Amniotic epithelial cell (primary cell): ENCODE results near the gene LPCAT1.
"Not testable (repeated sequence)": the region's sequence is repeated elsewhere in the genome, so short reads cannot be mapped to it uniquely, and the experiment has no call there.

Experiments
- DNase-seq: peaks from one replicate; pipeline ENCODE4 v3.0.0-alpha.2; 2010; ENCODE audit warnings: low read depth

LPCAT1 gene

DNA sequence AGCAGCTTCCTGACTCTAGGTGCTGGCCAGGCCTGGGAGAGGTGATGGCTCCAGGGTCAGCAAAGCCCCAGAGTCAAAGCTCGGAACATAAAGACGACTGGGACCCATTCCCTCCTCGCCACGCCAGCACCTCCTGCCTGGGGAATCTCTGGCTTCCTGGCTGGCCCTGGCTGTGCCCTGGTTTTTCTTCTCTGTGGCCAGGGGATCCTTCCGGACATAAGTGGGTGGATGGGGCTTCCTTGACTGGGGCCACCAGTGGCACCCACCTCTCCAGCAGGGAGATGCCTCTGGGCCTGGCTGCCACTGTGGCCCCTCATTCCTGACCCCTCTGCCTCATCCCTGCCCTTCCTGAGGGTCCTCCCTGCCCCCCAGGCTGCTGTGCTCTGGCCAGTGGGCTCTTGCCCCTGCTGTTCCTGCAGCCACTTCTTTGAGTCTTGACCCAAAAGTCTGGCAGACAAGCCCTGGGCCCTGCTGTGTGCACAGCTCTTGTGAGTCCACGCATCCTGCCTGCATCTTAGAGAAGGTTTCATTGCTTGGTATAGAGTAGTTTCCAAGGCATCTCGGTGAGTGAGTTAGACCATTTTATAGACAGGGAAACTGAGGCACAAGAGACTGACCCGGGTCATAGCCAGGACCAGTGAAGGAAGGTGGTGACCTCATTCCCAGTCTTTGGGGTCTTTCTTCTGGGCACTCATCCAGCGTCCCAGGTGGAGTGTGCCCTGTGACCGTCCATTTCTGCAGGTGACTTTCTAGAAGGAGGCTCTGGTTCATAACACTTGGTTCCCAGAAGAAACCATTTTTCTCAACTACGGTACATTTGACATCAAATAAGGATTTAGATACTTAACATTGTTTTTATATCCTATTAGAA lies 17.3 kb upstream of the LPCAT1 start:
- no peak for DNase-seq

DNA sequence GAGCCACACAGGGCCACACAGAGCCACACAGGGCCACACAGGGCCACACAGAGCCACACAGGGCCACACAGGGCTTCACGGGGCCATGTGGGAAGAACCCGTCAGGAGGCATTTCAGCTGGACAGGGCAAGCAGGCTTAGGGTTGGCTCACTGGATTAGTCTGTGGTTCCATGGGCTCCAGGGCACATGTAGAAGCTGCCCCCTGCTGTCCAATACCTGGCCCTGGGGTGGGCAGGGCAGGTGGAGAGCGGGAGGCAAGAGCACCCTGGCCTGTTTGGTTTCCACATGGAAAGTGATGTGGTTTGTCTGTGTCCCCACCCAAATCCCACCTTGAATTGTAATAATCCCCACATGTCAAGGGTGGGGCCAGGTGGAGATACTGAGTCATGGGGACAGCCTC lies 16.4 kb upstream of the LPCAT1 start:
- no peak for DNase-seq

DNA sequence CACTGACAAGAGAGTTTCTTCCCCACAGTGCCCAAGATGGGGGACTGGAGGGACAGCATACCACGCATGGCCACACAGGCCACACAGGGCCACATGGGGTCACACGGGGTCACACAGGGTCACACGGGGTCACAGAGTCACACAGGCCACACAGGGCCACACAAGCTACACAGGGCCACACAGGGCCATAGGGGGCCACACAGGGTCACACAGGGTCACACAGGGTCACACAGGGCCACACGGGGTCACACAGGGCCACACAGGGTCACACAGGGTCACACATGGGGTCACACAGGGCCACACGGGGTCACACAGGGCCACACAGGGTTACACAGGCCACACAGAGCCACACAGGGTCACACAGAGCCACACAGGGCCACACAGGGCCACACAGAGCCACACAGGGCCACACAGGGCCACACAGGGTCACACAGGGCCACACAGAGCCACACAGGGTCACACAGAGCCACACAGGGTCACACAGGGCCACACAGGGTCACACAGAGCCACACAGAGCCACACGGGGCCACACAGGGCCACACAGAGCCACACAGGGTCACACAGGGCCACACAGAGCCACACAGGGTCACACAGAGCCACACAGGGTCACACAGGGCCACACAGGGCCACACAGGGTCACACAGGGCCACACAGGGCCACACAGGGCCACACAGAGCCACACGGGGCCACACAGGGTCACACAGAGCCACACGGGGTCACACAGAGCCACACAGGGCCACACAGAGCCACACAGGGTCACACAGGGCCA lies 15.8 kb upstream of the LPCAT1 start:
- DNase-seq = not testable (repeated sequence)

DNA sequence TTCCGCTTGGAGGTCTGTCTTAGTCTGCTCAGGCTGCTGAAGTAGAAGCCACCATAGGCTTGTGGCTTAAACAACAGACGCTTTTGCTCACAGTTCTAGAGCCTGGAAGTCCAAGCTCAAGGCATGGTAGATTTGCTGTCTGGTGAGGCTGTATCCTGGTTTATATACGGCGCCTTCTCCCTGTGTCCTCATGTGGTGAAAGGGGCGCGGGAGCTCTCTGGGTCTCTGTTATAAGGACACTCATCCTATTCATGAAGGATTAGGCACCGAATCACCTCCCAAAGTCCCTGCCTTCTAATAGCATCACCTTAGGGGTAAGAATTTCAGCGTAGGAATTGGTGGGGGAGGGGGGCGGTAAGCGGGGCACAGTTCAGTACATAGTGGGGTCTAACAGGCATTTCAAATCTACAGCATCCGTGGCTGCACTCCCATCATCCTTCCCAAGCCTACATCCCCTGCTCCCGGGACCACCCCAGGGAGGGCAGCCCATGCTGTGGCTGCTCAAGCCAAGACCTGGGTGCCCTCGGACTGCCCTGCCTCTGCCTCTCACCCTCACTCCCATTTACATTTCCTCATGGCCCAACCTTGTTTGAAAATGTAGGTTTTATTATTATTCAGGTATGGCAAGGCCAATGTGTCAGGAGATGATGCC lies 15.1 kb upstream of the LPCAT1 start:
- DNase-seq = no peak

DNA sequence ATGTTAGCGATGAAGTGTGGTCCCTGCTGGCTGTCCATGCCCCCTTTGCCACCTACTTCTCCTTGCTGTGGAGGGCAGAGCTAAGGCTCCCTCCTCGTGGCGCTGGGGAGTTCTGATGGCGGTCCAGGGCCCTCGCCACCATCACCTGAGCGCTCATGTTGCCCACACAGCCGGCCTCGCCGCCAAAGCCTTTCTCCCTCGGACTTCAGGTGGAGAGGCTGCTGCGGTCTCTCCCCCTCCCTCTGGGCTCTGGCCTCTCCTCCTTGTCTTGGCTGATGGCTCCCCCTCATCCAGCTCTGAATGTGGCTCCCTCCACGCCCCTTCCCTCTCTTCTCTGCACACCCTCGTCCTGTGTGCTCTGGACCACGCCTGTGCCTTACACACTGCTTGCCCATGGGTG lies 14.5 kb upstream of the LPCAT1 start:
- no peak for DNase-seq

DNA sequence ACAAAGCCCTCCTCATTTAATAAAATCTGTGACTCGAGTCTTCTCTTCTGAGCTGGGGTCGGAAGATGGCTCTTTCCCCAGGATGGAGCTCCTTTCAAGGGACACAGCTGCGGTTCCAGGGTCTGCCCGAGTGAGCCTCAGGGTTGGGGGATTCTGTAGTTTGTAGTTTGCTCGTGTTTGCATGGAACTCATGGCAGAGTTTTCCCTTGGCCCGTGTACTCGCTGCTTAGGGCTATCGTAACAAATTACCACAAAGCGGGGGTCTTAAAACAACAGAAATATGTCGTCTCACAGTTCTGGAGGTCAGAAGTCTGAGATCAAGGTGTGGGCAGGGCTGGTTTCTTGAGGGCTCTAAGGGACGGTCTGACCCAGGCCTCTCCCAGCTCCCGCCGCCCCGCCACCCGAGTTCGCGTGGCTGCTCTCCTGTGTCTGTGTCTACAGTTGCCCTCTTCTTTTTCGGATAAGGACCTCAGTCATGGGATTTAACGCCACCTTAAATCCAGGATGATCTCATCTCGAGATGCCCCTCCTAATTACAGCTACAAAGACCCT lies 13.9 kb upstream of the LPCAT1 start:
- DNase-seq = no peak

DNA sequence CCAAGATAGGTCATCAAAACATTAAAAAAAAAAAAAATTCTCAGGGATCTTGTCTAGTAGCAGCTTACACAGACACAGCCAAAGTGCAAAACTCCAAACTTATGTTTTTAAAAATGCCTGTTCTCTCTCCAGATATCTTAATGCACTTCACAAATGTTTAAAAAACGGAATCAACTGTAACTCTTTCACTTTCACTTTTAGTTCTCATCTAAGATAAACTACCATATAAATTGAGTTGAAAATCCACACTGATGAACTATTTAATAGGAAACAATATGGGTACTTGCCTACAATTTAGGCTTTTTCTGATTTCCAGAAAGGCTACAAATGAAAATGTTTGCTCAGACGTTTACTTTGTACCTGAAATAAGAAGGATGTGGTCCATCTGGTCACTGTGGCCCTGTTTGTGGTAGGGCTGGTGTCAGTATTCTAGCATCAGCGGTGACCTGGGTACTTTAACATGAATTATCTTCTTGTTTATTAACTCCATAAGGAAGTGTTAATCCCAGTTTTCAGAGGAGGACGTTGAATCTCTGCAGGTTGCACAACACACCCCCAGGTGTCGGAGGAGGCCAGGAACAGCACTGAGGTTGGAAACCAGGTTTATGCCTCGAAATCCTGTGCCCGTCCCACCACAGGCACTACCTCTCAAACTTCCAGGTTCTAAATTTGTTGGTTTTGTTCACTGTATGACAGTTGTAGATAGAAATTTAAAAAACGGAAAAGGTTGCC lies 13.3 kb upstream of the LPCAT1 start:
- DNase-seq = no peak

DNA sequence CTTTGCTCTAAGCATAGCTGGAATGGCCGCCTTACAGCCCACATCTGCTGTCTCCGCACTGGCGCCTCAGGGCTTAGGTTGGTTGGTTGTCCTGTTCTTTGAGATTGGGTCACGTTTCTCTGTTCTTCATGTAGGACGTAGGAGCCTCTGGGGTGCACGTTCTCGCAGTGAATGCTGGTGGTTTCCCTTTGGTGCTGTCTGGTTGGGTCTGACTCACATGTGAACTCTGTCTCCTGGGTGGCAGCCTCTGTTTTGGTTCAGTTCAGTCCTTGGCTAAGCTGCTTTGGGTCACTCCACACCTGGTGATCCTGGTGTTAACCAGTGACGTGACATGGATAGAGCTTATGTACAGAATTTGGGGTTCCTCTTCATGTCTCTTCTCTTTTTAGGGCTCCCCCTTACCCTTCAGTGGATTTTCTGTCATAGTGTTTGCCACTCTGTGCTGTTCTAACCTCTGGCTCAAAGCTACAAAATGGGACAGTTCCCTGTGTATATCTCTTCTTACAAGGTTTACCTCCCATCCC lies 12.6 kb upstream of the LPCAT1 start:
- peak; percentile 58 for DNase-seq

DNA sequence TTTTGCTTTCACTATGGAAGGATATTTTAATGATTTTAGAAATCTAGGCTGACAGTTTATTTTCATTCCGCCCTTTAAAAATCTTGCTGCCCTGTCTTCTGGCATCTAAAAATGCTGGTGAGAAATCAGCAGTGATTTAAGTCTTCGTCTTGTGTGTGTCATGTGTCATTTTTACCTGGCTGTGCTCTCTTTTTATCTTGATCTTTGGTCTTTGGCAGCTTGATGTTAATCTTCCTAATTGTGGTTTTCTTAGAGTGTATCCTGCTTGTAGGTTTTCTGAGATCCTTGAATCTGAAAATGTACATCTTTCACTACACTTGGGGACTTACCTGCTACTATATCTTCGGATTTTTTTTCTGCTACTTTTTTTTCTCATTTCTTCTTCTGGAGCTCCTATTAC lies 11.9 kb upstream of the LPCAT1 start:
- DNase-seq = no peak

DNA sequence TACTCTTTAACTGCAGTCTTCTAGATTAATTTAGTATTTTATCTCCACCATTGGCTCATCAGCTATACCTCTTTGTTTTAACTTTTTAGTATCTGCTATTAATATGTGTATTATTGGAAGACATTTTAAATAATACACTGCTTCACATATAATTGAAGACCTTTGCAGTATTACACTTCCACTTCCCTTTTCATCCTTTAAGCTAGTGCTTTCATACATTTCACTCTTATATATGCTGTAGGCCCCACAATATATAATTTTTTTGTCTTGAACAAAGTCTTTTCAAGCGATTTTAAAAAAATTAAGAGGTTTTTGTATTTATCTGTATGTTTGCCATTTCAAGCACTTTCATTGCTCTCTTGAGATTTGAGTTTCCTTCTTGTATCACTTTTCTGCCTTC lies 8.6 kb upstream of the LPCAT1 start:
- DNase-seq = no peak

DNA sequence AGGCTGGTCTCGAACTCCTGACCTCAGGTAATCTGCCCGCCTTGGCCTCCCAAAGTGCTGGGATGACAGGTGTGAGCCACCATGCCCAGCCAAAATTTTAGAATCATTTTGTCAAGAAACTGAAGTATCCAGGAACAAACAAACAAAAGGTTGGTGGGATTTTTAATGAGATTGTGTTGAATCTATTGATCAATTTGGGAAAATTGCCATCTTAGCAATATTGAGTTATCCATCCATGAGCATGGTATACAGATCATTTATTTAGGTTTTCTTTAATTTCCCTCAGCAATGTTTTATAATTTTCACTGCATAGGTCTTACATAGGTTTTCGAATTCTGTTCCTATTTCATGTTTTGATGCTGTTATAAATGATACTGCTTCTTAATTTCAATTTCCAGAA lies 5.7 kb upstream of the LPCAT1 start:
- DNase-seq = no peak

DNA sequence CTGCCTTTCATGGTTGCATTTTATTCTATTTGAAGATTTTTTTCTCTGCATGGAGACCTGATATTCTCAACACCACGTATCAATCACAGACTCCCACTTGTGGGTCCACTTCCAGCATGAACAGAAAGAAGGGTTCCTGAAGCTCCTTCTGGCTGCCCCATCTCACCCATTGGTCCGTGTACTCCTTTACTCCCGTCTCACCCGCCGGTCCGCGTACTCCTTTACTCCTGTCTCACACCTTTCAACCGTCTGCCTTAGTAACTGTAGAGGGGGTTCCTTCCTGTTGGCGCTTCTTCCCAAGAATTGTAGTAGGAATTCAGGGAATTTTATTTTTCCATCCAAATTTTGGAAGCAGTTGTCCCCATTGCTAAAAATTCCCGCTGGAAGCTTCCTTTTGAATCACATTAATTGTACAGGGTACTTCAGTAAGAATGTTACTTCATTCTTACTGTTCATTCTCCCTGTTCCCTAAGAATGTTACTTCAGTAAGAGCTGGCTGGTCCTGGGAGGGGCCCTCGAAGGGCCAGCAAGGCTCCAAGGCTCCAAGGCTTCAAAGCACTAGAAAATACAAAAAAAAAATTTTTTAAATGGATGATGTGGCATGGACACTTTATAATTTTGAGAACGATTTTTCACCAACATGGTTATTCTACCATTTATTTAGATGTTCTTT lies 3.9 kb upstream of the LPCAT1 start:
- no peak for DNase-seq

DNA sequence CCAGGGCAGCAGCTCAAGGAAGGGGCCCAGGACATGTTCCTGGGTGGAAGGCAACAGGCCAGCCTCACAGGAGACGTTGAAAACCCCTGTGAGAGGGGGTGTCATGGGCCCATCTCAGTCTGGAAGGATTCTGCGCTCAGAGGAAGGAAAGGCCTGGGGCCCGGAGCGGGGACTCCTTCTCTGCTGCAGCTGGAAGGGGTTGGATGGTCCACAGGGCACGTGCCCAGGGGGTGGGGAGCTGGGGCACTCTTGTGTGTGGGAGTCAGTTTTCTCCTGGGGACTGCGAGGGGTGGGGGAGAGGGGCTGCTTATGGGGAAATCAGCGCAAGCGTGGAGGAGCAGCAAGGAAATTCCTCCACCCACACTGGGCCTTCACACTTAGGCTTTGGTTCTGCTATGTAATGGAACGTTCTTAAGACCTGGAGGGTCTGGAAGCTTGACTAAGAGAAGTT lies 2.9 kb upstream of the LPCAT1 start:
- no peak for DNase-seq

DNA sequence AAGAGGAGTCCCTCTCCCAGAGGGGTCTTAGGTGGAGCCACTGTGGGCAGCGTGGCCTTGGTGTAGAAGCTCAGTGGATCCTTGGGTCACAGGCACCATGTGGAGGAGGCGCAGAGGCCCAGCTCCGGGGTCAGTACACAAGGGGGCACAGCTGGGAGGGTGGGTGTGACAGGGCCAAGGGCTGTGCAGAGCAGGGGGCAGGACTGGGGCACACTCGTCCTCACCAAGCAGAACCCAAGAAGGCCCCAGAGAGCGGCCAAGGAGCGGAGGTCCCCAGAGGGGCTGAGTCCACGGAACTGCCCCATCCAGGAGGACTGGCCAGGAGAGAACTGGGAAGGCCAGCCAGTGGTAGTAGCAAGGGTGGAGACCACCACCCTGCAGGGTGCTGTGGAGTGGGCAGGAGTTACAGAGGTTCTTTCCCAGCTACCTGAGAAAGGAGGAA lies 2.5 kb upstream of the LPCAT1 start:
- DNase-seq = no peak

DNA sequence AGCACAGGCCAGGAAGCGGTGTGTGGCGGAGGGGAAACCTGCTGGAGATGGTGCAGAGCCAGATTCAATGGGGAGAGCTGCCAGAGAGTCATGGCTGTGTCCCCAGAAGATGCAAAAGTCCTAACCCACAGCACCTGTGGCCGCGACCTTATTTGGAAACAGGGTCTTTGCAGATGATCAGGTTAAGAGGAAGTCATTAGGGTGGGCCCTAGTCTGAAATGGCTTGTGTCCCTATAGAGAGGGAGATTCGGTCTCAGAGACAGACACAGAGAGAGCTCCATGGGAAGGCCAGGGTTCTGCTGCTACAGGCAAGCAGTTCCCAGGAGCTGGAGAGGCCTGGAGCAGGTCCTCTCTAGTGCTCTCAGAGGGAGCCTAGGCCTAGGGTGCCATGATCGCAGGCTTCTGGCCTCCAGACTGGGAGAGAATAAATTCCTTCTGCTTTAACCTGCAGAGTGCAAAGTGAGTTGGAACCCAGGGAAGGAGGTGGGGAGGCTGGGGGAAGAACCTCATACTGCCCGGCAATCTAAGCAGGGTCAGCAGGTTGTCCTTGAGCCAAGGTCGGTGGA lies 1.9 kb upstream of the LPCAT1 start:
- DNase-seq = no peak

DNA sequence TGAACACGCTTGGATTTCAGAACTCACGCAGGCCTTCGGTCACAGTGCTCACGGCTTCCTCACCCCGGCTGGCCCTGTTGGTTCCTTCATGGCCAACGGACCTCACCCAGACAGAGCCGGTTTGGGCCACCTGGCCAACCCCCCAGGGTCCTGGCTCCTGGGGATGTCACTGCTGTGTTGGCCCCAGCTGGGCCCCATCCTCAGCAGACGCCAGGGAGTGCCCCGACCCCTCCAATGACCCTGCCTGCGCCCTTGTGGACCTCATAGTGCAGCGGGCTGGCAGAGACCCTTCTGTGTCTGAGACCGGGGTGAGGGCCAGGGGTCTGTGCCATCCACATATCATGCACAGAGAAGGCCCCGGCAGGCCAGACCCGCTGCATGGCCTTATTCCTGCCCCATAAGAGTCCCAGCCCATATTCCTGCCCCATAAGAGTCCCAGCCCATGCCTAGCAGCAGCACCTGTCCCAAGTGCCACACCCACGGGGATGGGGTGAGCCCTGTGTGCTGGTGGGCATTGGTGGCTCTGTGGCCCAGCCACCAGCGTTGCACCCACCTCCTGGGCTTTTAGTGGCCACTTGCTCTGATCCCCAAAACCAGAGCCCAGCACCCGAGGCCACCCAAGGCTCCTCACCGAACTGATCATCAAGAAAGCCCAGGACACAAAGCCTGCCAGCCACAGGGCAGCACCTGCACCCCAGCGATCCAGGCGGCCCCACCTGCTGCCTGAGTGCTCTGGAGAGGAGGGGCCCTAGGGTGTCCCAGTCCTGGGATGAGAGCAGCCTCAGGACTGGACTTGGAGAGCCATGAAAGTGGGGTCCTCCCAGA lies 1.3 kb upstream of the LPCAT1 start:
- DNase-seq = no peak

DNA sequence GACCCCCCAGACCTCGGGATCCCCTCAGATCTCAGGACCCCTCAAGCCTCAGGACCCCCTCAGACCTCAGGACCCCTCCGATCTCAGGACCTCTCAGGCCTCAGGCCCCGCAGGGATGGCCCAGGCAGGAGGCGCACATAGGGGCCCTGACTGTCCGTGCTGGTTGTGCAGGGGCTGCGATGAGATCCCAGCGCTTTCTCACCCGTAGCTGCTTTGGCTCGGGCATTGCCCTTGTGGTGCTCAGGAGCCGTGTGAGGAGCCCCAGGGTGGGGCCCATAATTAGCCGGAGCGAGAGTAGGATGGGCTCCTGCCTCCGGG lies 680 bp upstream of the LPCAT1 start:
- no peak for DNase-seq

DNA sequence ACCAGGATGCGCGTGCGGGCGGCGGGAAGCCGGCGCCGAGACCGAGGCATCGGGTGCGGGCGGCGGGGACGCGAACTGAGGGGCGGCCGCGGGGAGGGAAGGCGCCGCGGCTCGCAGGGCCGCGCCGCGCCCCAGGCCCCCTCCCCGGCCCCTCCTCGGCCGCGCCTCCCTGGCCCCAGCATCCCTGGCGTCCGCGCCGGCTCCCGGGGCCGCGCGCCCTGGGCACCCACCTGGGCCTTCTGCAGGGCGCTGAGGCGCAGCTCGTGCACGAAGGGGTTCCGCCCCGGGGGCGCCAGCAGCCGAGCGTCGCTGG lies 324 bp downstream of the LPCAT1 start:
- DNase-seq = no peak

DNA sequence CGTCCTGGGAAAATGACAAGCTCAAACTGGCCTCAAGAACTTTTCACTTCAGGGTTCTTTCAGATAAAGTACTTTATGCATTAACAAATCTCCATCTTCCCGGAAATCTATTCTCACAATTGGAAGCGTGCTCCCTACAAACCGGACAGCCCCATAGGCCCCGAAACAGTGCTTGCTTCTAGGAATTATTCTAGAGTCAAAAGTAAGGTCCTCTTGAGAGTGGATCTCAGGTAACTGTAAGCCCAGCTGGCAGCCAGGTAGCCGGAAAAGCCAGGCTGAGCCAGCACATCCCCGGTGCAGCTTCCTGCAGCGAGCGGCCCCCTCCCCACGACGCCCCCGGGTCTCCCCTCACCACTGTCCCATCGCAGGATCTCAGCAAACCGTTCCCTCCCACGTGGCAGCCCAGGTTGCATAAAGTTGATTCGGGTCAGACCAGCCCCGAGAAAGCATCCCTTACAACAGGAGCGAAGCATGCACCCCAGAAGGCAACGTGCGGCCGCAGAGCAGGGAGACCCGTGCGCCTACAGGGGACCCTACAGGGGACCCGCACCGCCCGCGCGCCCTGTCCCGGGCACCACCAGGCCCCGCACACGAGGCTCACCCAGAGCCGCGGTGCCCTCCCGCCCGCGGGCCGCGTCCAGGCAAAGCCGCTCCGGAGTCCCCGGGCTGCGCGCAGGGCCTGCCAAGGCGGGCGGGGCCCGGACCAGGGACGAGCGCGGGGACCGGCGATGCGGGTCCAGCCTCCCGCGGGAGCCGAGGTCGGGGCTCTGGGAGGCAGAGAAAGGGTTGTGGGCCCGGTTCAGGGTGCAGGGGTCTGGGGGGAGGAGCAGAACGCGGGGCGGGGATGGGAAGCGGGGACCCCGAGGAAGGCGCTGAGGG lies 920 bp downstream of the LPCAT1 start:
- DNase-seq = no peak
